Activated naive CD8-positive, alpha-beta T cell treated with anti-CD3 and anti-CD28 coated beads, Interleukin-2, amount 10 ng/mL, durations not matched to agents 7 days and 5 days (primary cell): ENCODE measurements around the gene CYTH3. TPM values are rescaled to one million over a fixed set of nuclear protein-coding genes. Genes with fewer than 3 reads are reported as not detected.
"Not testable (repeated sequence)": the region's sequence is repeated elsewhere in the genome, so short reads cannot be mapped to it uniquely, and the experiment has no call there.

Source experiments
- ATAC-seq: fragments of 150-1000 bp; cut with Tn5 transposase; one replicate; pipeline ENCODE4 v1.10.0; 2021; ENCODE audit warnings: low read depth, moderate library complexity
- POLR2A ChIA-PET: fragments of 350-600 bp; sonication (Branson Sonifier 250); formaldehyde crosslinking; loops from one replicate; lab custom pipeline; 2021; ENCODE audit warnings: antibody characterized with exemption; lab: Charles Lee
- DNase-seq: peaks from one replicate; pipeline ENCODE4 v3.0.0; 2021
- H3K27ac Mint-ChIP-seq: one replicate; pipeline ENCODE4 v1.8.0; 2022; ENCODE audit warnings: mild to moderate bottlenecking, mixed read lengths
- H3K27me3 Mint-ChIP-seq: one replicate; pipeline ENCODE4 v1.8.0; 2022; ENCODE audit warnings: mild to moderate bottlenecking, moderate library complexity, mixed read lengths
- H3K36me3 Mint-ChIP-seq: one replicate; pipeline ENCODE4 v1.8.0; 2021; ENCODE audit warnings: mild to moderate bottlenecking, mixed read lengths
- H3K4me1 Mint-ChIP-seq: one replicate; pipeline ENCODE4 v1.8.0; 2021; ENCODE audit warnings: mixed read lengths
- H3K4me3 Mint-ChIP-seq: one replicate; pipeline ENCODE4 v1.8.0; 2022; ENCODE audit warnings: mild to moderate bottlenecking, moderate library complexity, mixed read lengths
- H3K9me3 Mint-ChIP-seq: one replicate; pipeline ENCODE4 v1.8.0; 2021; ENCODE audit warnings: mixed read lengths
- total RNA-seq, 2 experiments: library from RNA; stranded (reverse); gene quantifications; one replicate each; pipeline ENCODE4 v1.2.3, GENCODE V29; 2021

The CYTH3 gene
- total RNA-seq, 2 experiments from 2014 or later, result 9.8 to 12.5 TPM

DNA sequence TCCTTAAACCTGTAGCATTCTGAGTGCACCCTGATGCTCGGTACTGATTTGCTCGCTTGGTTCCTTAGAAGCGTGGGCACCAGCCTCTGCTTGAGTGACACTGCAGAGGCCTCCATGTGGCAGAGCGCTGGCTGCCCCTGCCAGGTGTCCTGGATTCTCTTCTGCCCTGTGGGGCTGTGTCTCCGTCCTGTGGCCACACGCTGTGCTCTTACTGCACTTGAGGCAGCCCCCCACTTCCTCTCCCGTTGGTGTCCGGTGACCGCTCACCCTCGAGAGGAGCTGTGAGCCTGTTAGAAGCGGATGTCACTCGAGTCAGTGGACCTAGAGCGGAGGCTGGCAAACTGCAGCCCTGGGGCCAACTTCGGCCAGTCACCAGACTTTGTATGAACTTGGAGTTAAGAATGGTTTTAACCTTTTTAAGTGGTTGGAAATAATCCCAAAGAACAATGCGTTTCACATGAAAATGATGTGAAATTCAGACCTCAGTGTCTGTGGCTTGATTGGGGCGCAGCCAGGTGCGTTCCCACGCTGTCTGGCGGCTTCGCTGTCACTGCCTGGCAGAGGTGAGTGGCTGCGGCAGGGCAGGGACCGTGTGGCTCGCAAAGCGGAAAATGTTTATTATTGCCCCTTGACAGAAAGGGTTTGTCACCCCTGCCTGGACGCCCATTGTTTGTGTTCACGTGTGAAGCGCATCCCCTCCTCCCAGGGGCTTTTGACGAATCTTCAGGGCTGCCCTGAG lies 114.6 kb downstream of the CYTH3 start:
- Mint-ChIP-seq H3K4me1 (peaks cover 10% of the 10 kb centered on the region), H3K36me3 (peaks cover 12% of the 10 kb centered on the region), H3K9me3 (no peaks in the 10 kb centered on the region), H3K27me3 (no peaks in the 10 kb centered on the region), H3K27ac (no peak overlapping the region), H3K4me3 (no peak overlapping the region)
- ATAC-seq (no peak), DNase-seq (no peak)
- POLR2A ChIA-PET, result interaction anchor here (0.6 kb wide), 1 partner anchor 398 kb away, joined by 4 read pairs; no protein-coding TSS in a partner anchor

DNA sequence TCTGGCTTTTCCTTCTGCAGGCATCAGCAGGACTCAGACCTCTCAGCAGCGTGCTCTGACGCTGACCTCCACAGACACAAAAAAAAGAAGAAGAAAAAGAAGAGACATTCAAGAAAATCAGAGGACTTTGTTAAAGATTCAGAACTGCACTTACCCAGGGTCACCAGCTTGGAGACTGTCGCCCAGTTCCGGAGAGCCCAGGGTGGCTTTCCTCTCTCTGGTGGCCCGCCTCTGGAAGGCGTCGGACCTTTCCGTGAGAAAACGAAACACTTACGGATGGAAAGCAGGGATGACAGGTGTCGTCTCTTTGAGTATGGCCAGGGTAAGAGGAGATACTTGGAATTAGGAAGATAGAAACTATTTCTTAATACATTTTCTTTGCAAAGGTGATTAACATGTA lies 115.7 kb downstream of the CYTH3 start:
- Mint-ChIP-seq H3K36me3 (peaks cover 12% of the 10 kb centered on the region), H3K27ac (peak overlapping the region; percentile 2)

DNA sequence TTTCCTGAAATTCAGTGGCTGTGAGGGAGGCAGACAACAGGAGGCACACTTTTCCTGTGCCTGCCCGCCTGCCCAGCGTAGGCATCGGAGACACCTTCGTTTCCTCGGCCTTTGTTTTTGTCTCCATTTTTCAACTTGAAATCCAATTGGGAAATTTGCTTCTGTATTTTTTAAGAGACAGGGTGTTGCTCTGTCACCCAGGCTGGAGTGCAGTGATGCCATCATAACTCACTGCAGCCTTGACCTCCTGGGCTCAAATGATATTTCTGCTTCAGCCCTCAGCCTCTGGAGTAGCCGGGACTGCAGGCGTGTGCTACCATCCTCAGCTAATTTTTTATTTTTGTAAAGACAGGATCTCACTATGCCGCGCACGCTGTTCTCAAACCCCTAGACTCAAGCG lies 116.8 kb downstream of the CYTH3 start:
- Mint-ChIP-seq H3K4me1 (no peaks in the 10 kb centered on the region), H3K36me3 (peaks cover 9% of the 10 kb centered on the region), H3K4me3 (no peak overlapping the region), H3K27me3 (no peaks in the 10 kb centered on the region), H3K27ac (no peak overlapping the region), H3K9me3 (no peaks in the 10 kb centered on the region)
- no peak for ATAC-seq
- POLR2A ChIA-PET, result no interaction called here
- DNase-seq, result no peak

More for the DNA sequence above, 115.7 kb downstream of the CYTH3 start:
- H3K4me1 Mint-ChIP-seq, result peaks cover 6% of the 10 kb centered on the region
- no peak for DNase-seq
- no peaks in the 10 kb centered on the region for H3K27me3 Mint-ChIP-seq
- ATAC-seq, result no peak
- H3K4me3 Mint-ChIP-seq, result no peak overlapping the region
- no peaks in the 10 kb centered on the region for H3K9me3 Mint-ChIP-seq
- POLR2A ChIA-PET, result no interaction called here

DNA sequence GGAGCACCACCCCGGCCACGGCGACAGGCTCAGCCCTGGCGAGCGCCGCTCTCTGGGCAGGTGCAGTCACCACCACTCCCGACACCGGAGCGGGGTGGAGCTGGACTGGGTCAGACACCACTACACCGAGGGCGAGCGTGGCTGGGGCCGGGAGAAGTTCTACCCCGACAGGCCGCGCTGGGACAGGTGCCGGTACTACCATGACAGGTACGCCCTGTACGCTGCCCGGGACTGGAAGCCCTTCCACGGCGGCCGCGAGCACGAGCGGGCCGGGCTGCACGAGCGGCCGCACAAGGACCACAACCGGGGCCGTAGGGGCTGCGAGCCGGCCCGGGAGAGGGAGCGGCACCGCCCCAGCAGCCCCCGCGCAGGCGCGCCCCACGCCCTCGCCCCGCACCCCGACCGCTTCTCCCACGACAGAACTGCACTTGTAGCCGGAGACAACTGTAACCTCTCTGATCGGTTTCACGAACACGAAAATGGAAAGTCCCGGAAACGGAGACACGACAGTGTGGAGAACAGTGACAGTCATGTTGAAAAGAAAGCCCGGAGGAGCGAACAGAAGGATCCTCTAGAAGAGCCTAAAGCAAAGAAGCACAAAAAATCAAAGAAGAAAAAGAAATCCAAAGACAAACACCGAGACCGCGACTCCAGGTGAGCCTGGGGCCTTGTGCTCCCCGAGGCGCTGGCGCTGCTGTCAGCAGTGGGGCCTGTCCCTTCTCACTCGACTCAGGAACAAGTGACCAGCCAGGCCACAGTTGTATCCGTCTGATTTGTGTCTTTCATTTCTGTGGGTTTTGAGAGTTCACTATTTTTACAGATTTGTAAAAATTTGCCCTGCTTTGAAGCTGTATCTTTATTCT lies 117.7 kb downstream of the CYTH3 start:
- no peak overlapping the region for H3K4me3 Mint-ChIP-seq
- H3K4me1 Mint-ChIP-seq, result no peaks in the 10 kb centered on the region
- peaks cover 12% of the 10 kb centered on the region for H3K36me3 Mint-ChIP-seq
- no peak for DNase-seq
- no peak for ATAC-seq
- POLR2A ChIA-PET, result no interaction called here
- H3K27ac Mint-ChIP-seq, result no peak overlapping the region
- no peaks in the 10 kb centered on the region for H3K9me3 Mint-ChIP-seq
- no peaks in the 10 kb centered on the region for H3K27me3 Mint-ChIP-seq

DNA sequence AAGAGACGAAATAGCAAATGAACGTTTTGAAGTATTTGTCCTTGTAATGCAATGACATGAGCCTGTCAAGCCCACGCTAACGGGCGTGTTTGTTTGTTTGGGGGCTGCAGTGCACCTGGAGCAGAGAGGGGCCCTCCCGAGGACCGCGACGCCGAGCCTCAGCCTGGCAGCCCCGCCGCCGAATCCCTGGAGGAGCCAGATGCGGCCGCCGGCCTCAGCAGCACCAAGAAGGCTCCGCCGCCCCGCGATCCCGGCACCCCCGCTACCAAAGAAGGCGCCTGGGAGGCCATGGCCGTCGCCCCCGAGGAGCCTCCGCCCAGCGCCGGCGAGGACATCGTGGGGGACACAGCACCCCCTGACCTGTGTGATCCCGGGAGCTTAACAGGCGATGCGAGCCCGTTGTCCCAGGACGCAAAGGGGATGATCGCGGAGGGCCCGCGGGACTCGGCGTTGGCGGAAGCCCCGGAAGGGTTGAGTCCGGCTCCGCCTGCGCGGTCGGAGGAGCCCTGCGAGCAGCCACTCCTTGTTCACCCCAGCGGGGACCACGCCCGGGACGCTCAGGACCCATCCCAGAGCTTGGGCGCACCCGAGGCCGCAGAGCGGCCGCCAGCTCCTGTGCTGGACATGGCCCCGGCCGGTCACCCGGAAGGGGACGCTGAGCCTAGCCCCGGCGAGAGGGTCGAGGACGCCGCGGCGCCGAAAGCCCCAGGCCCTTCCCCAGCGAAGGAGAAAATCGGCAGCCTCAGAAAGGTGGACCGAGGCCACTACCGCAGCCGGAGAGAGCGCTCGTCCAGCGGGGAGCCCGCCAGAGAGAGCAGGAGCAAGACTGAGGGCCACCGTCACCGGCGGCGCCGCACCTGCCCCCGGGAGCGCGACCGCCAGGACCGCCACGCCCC lies 118.5 kb downstream of the CYTH3 start:
- POLR2A ChIA-PET, result interaction anchor here (0.6 kb wide), 1 partner anchor 108 kb away, joined by 3 read pairs; no protein-coding TSS in a partner anchor
- H3K36me3 Mint-ChIP-seq, result peaks cover 14% of the 10 kb centered on the region
- H3K9me3 Mint-ChIP-seq, result no peaks in the 10 kb centered on the region
- H3K27me3 Mint-ChIP-seq, result no peaks in the 10 kb centered on the region
- no peak for ATAC-seq
- H3K27ac Mint-ChIP-seq, result no peak overlapping the region
- no peak overlapping the region for H3K4me3 Mint-ChIP-seq
- H3K4me1 Mint-ChIP-seq, result no peaks in the 10 kb centered on the region
- DNase-seq, result no peak

DNA sequence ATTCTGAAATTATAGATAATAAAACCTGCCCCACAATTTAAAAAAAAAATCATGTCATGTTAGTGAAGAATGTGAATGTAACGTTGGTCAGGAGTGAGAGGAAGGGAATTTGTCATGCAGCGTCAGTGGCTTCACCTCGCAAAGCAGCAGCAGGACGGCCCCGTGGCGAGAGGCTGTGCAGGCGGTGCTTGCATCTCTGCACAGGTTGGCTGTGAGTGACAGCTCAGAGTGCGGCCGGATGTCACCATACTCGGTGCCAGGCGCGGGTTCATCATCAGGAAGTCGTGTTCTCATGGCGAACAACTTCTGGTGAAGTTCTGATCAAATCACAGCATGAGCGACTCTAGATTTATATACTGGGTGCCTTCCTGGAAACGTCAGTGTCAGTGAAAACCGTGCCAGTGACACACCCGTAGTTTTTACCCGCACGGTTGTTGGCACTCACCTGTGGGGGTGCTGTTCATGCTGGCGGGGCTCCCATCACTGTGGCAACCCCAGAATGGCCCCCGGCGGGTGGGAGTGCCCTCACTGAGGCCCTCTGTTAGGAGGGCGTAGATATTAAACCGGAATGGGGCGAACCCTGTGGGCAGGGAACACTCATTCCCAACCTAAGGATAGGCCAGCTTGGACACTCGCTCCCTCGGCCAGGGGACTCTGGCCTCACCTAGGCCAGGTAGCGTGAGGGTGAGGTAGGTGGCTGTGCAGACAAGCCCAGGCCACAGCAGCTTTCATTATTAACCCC lies 120.3 kb downstream of the CYTH3 start:
- H3K36me3 Mint-ChIP-seq, result peaks cover 20% of the 10 kb centered on the region
- POLR2A ChIA-PET, result no interaction called here
- H3K4me1 Mint-ChIP-seq, result no peaks in the 10 kb centered on the region
- no peak overlapping the region for H3K4me3 Mint-ChIP-seq
- ATAC-seq (no peak), DNase-seq (no peak)
- no peak overlapping the region for H3K27ac Mint-ChIP-seq
- no peaks in the 10 kb centered on the region for H3K9me3 Mint-ChIP-seq
- H3K27me3 Mint-ChIP-seq, result no peaks in the 10 kb centered on the region

DNA sequence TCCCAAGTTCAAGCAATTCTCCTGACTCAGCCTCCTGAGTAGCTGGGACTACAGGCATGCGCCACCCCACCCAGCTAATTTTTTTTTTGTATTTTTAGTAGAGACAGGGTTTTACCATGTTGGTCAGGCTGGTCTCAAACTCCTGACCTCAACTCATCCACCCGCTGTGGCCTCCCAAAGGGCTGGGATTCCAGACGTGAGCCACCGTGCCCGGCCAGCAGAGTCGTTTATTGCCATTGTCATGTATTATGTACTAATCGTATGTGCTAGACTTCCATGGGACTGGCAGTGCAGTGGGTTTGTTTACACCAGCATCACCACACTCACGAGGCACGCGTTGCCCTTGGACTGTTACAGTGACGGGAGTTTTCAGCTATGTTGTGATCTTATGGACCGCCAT lies 120.9 kb downstream of the CYTH3 start:
- ATAC-seq, H3K4me3 Mint-ChIP-seq, POLR2A ChIA-PET, H3K27ac Mint-ChIP-seq, H3K9me3 Mint-ChIP-seq, H3K4me1 Mint-ChIP-seq, DNase-seq, H3K27me3 Mint-ChIP-seq: not testable (repeated sequence)
- peaks cover 20% of the 10 kb centered on the region for H3K36me3 Mint-ChIP-seq

DNA sequence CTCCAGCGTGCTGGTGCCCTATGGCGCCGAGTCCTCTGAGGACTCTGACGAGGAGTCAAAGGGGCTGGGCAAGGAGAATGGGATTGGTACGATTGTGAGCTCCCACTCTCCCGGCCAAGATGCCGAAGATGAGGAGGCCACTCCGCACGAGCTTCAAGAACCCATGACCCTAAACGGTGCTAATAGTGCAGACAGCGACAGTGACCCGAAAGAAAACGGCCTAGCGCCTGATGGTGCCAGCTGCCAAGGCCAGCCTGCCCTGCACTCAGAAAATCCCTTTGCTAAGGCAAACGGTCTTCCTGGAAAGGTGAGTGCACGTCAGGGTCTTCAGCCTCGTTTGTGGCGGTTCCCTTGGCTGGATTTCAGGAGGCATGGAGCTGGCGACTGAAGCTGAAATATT lies 122.4 kb downstream of the CYTH3 start:
- Mint-ChIP-seq H3K4me3 (no peak overlapping the region), H3K9me3 (no peaks in the 10 kb centered on the region), H3K27me3 (no peaks in the 10 kb centered on the region), H3K36me3 (peaks cover 29% of the 10 kb centered on the region), H3K4me1 (peaks cover 2% of the 10 kb centered on the region), H3K27ac (no peak overlapping the region)
- ATAC-seq (no peak), DNase-seq (no peak)
- POLR2A ChIA-PET, result no interaction called here

DNA sequence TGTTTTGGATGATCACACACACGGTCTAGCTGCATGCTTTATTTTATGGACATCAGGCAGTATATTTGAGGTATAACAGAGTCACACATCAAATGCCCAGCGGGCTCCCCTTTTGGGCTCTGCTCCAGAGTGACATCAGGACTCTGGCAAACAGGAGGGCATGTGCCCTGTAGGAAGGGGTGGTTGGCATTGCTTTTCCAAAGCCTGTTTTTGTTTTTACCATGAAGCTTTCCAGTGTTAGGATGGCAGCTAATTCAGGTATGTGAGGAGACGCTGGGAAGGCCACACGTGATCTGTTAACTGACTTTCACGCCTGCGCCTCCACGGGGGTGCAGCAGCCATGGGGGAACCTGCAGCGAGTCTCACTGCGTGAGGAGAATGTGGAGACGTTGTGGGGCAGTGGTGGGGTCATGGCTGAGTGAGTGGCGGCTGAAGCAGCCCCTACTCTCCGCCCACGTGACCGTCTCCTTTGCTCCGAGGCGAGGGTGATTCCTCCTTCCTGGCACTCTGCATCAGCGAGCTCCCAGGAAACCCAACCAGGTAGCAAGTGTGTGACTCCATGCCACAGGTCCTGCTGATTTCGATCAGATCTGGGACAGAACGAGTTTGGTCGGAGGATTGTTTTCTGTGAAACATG lies 123.6 kb downstream of the CYTH3 start:
- POLR2A ChIA-PET, result no interaction called here
- Mint-ChIP-seq H3K36me3 (peaks cover 36% of the 10 kb centered on the region), H3K4me3 (no peak overlapping the region)

DNA sequence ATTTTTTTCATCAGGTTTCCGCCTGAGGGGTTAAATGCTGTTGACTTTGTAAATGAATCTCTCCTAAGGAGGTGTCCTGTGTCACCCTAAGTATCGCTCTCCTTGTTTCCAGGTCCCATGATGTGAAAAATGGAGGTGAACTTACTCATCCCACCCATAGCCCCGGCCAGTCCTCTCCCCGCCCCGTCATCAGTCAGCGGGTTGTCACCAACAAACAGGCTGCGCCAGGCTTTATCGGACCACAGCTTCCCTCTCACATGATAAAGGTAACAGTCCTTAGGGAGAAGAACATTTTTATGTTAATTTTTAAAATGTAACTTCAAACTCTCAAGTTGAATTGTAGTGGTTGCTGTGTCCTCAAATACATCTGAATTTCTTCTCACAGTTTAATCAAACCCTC lies 124.8 kb downstream of the CYTH3 start:
- Mint-ChIP-seq H3K4me1 (peaks cover 18% of the 10 kb centered on the region), H3K36me3 (peaks cover 43% of the 10 kb centered on the region), H3K27me3 (no peaks in the 10 kb centered on the region), H3K27ac (no peak overlapping the region), H3K4me3 (no peak overlapping the region), H3K9me3 (no peaks in the 10 kb centered on the region)
- DNase-seq, result no peak
- POLR2A ChIA-PET, result no interaction called here
- ATAC-seq, result no peak

More for the DNA sequence above, 123.6 kb downstream of the CYTH3 start:
- DNase-seq (no peak), ATAC-seq (no peak)
- peaks cover 8% of the 10 kb centered on the region for H3K4me1 Mint-ChIP-seq
- H3K27ac Mint-ChIP-seq, result no peak overlapping the region
- no peaks in the 10 kb centered on the region for H3K27me3 Mint-ChIP-seq
- H3K9me3 Mint-ChIP-seq, result no peaks in the 10 kb centered on the region

DNA sequence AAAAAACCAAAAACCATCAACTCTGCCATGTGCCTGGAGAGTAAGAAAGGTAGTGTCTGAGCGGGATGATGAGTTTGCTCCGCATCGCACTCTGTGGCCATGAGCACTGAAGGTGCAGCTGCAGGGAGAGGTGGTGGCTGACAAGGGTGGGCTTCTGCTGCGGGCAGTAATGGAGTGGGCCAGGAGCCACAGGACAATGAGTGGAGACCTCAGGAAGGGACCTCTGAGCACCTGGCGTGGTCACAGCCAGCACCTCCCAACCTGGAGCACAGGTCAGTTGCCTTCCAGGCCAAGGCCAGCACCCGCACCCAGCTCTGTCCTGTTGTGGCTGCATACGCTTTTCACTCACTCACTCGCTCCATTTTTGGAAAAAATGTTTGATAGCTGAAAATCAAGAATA lies 125.8 kb downstream of the CYTH3 start:
- no peak for ATAC-seq
- no peaks in the 10 kb centered on the region for H3K9me3 Mint-ChIP-seq
- POLR2A ChIA-PET, result no interaction called here
- no peaks in the 10 kb centered on the region for H3K27me3 Mint-ChIP-seq
- peaks cover 23% of the 10 kb centered on the region for H3K4me1 Mint-ChIP-seq
- DNase-seq, result no peak
- H3K4me3 Mint-ChIP-seq, result no peak overlapping the region
- H3K36me3 Mint-ChIP-seq, result peaks cover 44% of the 10 kb centered on the region
- H3K27ac Mint-ChIP-seq, result no peak overlapping the region

DNA sequence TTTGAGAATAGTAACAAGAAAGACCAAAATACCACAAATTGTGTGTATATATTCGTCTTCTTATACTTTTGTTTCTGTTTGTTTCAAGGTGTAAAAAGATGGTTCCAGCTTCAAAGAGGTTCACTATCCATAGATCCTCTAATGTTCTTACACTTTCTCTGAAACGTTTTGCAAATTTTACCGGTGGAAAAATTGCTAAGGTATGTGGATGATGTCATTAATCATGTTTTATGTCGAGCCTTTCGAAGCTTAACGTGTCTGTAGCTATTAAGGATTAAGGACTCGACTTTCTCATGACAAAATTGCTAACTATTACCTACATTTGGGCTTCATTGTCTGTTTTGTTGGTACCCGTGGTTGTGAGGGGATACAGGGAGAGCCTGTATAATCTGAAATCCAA lies 128.4 kb downstream of the CYTH3 start:
- POLR2A ChIA-PET, result interaction anchor here (0.5 kb wide), 1 partner anchor 130 kb away, joined by 3 read pairs; no protein-coding TSS in a partner anchor
- Mint-ChIP-seq H3K27ac (peak overlapping the region; percentile 87), H3K4me3 (peak overlapping the region; percentile 68), H3K4me1 (peaks cover 23% of the 10 kb centered on the region), H3K9me3 (no peaks in the 10 kb centered on the region), H3K27me3 (no peaks in the 10 kb centered on the region), H3K36me3 (peaks cover 42% of the 10 kb centered on the region)
- DNase-seq (no peak), ATAC-seq (no peak)
